Activated CD4-positive, alpha-beta T cell treated with anti-CD3 and anti-CD28 coated beads, Interleukin-10, Interleukin-2, amounts not matched to agents 100 ng/mL and 50 ng/mL, durations not matched to agents 16 hours and 8 hours (primary cell): Measurements from ENCODE around the gene RAMP1.
"Not testable (repeated sequence)": the region's sequence is repeated elsewhere in the genome, so short reads cannot be mapped to it uniquely, and the experiment has no call there.

Source experiments
- DNase-seq: peaks from one replicate; pipeline ENCODE4 v3.0.0-alpha.2; 2020

The RAMP1 gene

DNA sequence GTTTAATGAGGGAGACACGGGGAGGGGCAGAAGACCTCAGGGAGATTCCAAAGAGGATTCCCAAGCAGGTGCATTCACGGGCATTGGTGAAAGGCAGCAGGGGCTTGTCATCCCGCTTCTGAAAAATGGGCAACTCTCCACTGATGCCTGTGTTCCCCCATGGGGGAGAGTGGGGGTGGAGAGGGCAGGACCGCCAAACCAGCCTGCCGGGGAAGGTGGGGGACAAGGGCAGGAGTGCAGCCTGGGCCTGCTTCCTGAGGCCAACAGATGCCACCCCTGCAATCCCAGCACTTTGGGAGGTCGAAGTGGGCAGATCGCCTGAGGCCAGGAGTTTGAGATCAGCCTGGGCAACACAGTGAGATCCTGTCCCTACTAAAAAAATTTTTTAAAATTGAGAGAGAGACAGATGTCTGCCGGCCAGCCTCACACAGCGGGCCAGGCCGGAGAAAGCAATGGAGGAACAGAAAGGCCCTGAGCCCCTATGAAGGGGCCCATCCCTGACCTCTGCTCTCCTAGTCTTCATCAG lies 62.6 kb downstream of the RAMP1 start:
- no peak for DNase-seq

DNA sequence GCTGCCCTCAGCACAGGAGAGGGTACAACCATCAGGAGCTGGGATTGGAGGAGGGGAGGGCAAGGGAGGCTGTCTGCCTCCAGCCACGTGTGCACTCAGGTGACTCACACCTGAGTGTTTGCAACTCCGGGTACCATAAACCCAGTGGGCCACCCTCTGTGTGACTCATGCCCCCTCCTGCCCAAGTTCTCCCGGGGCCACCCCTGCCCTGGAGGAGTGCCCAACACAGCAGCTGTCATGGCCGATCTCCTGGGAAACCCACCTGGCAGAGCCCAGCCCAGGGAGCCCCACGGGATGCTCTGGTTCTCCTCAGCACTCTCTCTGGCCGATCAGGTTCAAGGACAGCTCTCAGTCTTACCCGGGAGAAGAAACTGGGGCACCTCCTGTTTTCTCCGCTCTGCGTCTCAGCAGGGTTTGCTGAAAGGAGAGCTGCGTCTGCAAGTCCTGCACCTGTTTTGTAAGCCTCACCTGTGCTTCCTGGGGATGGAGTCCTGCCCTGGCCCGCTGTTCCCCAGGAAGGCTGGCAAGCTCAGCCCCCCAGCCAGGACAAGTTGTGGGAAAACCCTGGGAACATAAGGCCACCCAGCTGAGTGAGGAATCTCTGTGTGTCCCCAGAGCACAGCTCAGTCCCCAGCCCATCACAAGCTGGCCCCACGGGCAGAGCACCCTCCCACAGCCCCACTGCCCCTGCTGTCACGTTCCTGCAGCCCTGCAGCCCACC lies 63.4 kb downstream of the RAMP1 start:
- DNase-seq: no peak

DNA sequence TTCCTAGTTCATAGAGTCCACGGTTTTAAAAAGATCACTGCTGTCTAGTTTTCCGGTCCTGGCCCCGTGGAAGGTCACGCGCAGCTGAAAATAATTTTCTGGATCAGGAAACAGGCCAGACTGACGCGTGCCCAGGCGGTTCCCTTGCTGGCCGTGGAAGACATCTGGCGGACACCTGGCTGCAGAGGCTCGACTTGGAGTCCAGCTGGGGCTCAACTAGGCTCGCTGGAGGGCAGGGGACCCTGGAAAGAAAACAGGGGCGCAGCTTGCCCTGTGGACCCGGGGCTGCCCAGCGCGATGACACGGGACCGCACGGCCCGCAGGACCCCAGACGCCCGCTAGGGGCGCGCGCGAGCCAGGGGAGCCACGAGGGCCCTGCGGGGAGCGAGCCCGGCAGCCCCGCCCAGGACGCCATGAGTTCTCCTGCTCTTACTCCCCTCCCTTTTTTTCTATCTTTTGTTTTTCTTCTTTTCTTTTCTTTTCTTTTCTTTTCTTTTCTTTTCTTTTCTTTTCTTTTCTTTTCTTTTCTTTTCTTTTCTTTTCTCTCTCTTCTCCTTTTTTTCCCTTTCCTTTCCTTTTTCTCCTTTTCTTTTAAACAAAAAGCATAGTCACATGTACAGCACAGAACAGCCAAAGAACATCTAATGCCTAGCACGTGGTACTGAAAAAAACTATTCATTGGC lies 64.2 kb downstream of the RAMP1 start:
- peak; percentile 84 for DNase-seq

DNA sequence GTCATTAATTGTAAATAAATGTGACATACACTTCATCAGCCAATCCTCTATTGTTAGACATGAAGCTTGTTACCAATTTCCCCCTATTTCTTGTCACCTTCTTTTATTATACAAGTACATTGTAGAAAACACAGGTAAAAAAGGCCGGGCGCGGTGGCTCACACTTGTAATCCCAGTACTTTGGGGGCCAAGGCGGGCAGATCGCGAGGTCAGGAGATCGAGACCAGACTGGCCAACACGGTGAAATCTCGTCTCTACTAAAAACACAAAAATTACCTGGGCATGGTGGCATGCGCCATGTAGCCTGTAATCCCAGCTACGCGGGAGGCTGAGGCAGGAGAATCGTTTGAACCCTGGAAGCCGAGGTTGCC lies 64.7 kb downstream of the RAMP1 start:
- no peak for DNase-seq

DNA sequence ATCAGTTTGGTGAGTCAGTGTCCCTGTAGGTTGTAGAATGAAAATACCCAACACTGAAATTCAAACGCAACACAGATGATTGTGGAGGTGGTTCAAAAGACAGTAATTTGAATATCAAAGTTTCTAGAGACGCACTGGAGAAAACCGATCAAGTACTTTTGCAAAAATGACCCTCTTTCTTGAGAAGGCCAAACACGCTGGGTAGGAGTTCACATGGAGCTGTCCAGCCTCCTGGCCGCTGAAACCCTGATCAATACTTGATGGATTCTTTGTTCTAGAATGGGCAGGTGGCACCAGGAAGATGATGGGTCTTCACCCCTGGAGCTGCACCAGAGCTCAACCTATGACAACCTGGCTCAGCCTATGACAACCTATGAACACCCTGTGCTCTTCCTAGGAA lies 67.7 kb downstream of the RAMP1 start:
- DNase-seq: no peak

DNA sequence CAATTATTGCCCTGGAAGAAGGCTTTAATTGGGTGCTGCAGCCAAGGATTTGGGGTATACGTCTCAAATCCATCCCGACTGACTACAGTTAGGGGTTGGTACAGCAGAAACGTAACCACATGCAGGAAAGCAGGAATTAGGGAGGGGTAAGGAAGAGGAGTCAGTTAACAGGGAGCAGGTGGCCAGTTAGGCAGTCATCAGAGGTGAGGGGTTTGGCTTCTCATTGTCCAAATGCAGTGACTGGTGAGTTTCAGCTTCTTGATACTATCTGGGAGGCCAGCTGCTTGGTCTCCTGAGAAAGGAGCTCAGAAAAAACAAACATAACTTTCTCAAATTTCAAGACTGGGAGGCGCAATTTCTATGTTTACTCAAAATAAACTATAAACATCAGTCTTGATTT lies 68.6 kb downstream of the RAMP1 start:
- DNase-seq: no peak

DNA sequence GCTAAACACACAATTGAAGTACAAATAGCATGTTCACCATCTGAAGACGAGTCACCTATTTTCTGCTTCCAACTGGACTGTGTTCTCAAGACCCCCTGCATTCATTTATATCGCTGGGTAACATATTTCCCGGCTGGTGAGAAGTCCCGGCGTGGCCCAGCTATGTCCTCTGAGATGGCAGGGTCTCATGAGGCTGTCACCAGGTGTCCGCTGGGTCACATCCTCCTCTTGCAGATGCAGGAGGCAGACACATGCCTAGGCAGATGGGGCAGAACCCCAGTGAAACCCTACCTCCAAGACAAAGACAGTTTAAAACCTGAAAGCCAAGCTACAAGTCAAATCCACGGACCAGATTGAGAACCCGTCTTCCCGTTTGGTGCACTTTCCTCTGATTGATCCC lies 70.6 kb downstream of the RAMP1 start:
- DNase-seq: no peak

DNA sequence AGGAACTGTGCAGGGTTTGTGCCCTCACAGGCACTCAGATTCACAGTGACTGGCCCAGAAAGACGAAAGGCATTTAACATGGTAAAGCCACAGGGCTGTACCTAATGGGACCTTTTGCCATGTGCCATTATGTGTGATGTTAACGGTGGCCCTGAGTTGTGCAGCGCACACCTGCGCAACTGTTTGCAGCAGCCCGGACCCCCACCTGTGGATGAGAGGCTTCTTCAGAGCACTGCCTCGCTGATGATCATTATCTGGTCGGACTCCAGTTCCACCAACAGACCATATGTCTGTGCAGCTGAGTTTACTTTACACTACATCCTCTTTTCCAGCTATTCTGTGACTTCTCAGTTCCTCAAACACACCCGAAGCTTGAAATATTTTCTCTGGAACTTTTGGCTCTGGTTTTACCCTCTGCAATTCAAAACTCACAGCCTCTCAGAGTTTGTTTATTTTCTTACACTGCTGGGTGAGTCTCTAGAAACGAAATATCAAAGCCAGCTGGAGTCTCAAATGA lies 71.8 kb downstream of the RAMP1 start:
- no peak for DNase-seq

DNA sequence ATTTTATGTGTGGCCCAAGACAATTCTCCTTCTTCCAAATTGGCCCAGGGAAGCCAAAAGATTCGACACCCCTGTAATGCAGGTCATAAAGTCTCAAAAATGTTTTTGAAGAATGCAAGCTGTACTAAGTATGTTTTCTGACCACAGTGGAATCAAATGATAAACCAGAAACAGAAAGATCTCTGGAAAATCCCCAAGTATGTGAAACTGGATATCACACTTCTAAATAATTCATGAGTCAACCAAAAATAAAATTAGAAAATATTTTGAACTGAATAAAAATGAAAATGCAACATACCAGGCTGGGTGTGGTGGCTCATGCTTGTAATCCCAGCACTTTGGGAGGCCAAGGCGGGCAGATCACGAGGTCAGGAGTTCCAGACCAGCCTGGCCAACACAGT lies 73.3 kb downstream of the RAMP1 start:
- DNase-seq: peak; percentile 21

DNA sequence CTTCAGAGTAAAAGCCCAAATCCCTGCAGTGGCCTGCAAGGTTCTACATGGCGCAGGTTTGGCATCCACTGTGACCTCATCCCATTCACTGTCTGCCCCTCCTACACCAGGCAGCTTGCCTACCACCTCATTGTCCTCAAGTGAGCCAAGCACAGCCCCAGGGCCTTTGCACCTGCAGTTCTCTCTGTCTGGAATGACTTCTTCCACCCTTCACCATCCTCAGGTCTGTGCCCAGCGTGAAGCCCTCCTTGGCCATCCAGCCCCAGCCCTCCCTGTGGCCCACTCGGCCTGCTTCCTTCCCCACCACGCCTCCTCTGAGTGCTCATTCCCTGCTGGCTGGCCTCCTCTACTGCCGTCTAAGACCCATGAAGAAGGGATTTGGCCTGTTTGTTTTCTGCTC lies 74.8 kb downstream of the RAMP1 start:
- no peak for DNase-seq

DNA sequence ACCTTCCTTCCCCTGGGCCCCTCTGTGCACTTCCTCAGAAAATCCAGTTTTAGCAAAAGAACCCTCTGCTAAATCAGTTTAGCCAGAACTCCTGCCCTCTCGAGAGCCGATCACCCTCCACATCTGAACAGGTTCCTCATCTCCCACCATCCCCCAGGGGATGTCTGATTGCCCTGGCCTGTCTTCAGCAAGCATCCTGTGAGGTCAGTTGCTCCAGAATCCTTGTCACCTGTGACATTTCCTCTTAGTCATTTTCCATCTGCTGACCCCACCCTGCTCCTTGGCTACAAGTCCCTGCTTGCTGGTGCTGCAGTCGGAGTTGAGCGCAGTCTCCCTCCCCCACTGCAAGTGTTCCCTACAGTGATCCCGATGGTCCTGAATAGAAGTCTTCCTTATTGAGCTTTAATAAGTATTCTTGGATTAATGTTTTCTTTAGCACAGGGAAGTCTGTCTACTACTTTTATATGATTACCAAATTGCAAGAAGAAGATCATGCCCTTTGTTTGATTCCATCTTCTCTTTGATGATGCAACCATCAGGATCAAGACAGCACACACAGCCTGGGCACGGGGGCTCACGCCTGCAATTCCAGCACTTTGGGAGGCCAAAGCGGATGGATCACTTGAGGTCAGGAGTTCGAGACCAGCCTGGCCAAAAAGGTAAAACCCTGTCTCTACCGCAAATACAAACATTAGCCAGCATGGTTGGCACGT lies 76.5 kb downstream of the RAMP1 start:
- no peak for DNase-seq

DNA sequence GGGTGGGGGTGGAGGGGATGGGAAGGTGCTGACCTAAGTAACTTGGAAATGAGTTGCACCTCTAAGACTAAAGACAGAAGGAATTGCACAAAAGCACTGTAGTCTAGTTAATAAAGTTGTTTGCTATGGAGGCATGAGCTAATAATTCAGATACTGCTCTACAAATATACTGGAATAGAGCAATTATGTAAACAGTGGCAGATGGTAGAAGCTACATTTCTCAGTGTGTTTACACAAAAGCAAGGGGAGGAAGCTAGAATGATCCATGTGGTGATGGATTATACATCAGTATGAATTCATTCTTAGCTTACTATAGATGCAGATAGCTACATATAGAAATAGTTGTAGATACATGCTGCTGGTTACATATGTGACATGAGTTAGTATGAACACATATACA lies 79.8 kb downstream of the RAMP1 start:
- DNase-seq: no peak

DNA sequence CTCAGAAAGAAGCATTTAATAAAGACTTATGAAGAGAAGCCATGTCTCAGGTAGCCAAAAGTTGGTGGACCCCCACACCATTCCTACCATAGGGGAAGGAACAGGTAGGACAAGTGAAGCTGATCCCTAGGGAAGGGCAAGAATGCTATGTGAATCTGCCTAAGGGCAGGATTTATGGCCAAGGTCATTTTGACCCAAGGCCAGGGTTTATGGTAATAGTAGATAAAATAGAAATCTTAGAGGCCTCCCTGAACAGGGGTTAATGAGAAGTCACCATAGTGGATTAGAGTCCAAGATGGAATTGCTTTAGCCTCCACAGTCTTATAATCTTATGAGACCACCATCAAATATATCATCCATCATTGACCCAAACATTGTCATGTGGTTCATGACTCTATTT lies 81.4 kb downstream of the RAMP1 start:
- DNase-seq: no peak

DNA sequence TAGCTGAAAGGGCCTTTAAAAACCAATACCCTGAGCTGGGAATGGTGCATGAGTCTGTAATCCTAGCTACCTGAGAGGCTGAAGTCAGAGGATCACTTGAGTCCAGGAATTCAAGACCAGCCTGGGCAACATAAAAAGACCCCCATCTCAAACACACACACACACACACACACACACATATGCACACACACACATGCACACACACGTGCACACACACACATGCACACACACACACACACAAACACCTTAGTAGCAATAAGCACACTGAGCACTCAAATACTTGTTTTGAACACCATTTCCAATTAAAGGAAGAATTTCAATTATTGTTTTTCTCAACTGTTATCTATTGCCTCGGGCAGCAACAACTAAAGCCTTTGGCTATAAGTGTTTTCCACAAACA lies 81.8 kb downstream of the RAMP1 start:
- DNase-seq: no peak

DNA sequence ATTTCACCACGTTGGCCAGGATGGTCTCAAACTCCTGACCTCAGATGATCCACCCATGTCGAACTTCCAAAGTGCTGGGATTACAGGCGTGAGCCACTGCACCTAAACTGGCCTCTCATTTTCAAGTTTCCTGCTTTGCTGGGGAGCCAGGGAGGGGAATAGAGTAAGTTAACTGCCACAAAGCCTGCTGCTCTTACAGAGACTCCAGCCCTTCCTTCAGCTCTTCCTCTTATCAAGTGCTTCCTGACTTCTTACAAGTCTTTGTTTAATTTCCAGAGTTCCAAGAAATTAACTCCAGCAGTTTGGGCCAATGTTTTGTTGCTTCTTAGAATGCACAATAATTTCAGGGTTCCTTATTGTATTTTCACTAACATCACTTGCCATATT lies 83.1 kb downstream of the RAMP1 start:
- no peak for DNase-seq

DNA sequence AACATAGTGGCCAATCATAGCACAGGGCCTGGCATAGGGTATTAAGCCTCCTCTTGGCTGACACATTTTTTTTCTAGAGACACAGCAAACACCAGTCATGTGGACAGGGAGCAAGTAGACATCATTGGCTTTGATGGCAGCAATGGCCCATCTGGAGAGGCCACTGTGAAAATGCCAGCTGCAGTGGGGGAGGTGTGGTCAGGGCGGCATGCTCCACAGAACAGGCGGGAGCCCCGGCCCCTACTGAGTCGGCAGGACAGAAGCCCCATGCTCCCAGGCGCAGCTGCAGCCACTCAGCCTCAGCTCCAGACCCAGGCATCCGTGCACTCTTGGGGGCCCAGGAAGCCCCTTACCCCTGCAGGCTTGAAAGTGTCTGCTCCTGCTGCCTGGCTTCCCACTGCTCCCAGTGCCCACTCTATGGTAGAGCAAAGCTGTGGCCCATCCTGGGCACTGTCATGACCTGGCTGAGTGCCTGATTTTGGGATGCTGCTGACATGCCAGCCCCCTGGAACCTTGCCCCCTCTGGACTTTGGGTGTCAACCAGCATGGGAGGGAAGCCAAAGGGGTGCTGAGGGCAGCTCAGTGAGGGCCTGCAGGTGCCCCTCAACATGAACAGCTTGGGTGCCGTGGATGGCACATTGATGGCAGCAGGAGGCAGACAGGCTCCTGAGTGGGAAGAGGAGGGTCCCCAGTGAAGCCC lies 84.1 kb downstream of the RAMP1 start:
- no peak for DNase-seq

DNA sequence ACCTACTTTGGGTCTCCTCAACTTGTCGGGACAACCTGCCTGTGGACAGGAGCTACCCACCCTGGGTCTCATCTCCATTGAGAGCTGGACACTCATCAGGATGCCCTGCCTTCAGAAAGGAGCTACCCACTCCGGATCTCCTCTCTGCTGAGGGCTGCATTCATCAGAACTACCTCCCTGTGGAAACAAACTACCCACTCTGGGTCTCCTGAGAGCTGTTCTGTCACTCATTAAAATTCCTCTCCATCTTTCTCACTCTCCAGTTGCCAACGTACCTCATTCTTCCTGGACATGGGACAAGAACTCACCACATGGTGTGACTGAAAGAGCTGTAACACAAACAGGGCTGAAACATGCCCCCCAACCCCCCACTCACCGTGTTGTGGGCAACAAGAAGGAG lies 84.9 kb downstream of the RAMP1 start:
- no peak for DNase-seq

DNA sequence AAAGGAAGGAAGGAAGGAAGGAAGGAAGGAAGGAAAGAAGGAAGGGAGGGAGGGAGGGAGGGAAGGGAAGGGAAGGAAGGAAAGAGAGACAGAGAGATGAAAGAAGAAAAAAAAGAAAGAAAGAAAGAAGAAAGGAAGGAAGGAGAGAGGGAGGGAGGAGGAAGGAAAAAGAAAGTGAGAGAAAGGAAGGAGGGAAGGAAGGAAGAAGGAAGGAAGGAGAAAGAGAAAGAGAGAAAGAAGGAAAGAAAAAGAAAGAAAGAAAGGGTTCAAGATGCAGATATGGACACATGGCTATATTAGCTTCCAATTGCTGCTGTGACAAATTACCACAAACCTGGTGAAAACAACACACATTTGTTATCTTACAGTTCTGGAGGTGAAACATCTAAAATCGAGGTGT lies 87.0 kb downstream of the RAMP1 start:
- DNase-seq: no peak

DNA sequence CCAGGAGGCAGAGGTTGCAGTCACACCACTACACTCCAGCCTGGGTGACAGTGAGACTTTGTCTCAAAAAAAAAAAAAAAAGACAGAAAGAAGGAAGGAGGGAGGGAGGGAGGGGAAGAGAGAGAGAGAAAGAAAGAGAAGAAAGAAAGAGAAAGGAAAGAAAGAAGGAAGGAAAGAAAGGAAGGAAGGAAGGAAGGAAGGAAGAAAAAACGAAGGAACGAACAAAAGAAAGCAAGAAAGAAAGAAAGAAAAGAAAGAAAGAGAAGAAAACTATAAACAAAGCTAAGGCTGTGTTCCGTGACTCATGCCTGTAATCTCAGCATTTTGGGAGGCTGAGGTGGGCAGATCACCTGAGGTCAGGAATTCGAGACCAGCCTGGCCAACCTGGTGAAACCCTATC lies 91.9 kb downstream of the RAMP1 start:
- not testable (repeated sequence) for DNase-seq

DNA sequence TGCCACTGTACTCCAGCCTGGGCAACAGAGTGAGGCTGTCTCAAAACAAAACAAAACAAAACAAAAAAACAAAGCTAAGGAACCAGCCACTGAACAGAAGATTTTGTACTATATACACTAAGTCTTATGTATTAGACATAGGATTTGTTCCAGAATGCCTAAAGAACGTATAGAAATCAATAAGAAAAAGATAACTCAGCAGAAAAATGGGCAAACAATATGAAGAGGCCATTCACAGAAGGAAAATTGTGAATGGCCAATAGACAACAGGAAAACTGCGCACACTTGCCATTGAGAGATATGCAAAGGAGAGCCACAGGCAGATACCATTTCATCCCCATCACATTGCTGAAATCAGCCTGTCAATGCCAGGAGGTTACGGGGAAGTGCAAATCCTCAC lies 92.5 kb downstream of the RAMP1 start:
- no peak for DNase-seq

DNA sequence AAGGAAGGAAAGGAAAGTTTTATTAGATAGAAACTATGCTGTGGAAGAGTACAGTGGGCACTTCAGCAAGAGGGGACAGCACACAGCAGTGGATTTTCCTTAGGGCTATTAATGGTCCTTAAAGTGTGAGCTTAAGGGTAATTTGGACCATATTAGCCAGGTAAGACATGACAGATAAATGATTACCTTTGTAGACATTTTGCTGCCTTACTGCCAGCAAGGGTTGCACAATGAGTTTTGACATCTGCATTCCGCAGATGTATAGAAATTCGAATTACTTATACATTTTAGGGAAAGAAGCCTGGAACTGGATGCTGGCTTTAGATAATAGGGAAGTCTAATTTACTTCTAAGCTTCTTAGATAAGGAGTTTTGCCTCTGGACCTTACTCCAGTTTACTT lies 93.4 kb downstream of the RAMP1 start:
- no peak for DNase-seq

DNA sequence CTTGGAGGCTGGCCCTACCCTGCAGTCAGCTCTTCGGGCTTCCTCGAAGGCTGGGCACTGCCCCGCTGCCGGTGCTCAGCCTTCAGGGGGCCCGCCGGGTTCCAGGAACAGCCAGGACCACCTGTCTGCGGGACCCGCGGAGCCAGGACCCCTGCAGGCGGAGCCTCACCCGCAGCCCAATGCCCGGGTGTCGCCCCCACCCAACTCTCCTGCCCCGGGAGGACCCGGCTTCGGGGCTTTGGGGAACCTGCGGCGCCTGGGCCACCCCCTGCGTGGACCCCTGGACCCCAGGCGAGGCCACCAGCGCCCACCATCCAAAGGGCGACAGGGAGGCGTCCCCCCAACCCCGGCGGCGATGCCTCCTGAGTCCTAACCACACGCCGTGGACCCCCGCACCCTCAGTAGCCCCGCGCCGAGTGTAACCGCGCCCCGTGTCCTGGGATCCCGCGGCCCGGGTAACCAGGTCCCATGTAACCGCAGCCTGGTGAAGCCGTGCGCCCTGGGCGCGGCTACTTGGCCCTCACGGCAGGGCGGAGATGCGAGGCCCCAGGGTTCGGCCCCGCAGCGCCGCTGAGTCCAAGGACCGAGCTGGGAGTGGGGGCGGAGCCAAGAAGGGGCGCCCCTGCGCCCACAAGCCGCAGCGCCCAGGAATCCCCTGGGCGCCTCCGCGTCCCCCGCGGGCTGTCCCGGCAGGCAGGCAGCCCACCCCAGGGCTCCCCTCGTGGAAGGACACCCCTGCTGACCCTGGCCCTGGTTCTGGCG lies 96.4 kb downstream of the RAMP1 start:
- DNase-seq: no peak

DNA sequence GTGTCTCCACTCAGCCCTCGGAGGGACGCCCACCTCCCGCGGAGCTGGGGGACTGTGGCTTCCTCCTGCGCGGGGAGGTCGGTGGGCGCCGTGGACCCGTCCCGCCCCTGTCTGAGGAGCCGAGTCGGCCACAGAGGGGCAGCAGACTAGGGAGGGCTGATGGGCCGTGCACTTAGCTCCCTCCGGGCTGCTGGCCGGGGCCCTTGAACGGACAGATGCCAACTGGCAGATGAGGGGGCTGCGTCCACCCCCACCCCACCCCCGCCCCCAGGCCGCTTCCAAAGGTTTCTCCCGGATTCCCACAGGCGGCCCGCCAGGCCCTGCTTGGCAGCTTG lies 96.9 kb downstream of the RAMP1 start:
- DNase-seq: no peak
